SK-N-SH (cell line): ENCODE measurements around the gene LAMB1. TPM values are rescaled to one million over a fixed set of nuclear protein-coding genes. Genes with fewer than 3 reads are reported as not detected.

Source experiments
- CTCF ChIA-PET: fragments of 300-600, 350-600 bp; formaldehyde crosslinking; extraction: SDS; loops from one replicate; lab custom pipeline; 2021; lab: Yijun Ruan, JAX
- POLR2A ChIA-PET: fragments of 350-600 bp; sonication (Branson Sonifier 250); formaldehyde crosslinking; extraction: SDS; loops from one replicate; lab custom pipeline; 2020; ENCODE audit warnings: antibody characterized with exemption, inconsistent platforms; lab: Yijun Ruan, JAX
- DNase-seq: peaks from one replicate; pipeline ENCODE4 v3.0.0; 2012
- H2AFZ ChIP-seq: fragments of 200-600 bp; sonication (generic); 2 replicates; pipeline ENCODE4 v1.8.1; 2016; ENCODE audit warnings: antibody characterized with exemption, mild to moderate bottlenecking, low read depth
- H3F3A ChIP-seq: fragments of 200-600 bp; sonication (generic); replicated peaks from 2 replicates; pipeline ENCODE3; 2016; ENCODE audit warnings: antibody characterized with exemption, mild to moderate bottlenecking; ENCODE audit not compliant: insufficient read depth
- H3K27ac ChIP-seq, 2 experiments: fragments of 200-500 bp in 1 of 2; fragments of 200-600 bp in 1 of 2; sonication (Bioruptor generic) in 1 of 2; sonication (generic), shearing (Covaris generic) in 1 of 2; 2 replicates each; pipeline versions ENCODE4 v1.5.1 to v1.6.1; 2014 to 2016; ENCODE audit warnings: low read depth in 2 of 2, inconsistent platforms in 1 of 2, low read length in 1 of 2, mild to moderate bottlenecking in 1 of 2, mixed read lengths in 1 of 2
- H3K27me3 ChIP-seq: fragments of 200-600 bp; sonication (generic), shearing (Covaris generic); 2 replicates; pipeline ENCODE4 v1.6.1; 2016; ENCODE audit warnings: mixed run types; ENCODE audit not compliant: insufficient read depth
- H3K36me3 ChIP-seq, 2 experiments: fragments of 200-500 bp in 1 of 2; fragments of 200-600 bp in 1 of 2; sonication (Bioruptor generic) in 1 of 2; sonication (generic) in 1 of 2; replicated peaks in 1 of 2; 2 replicates each; pipeline versions ENCODE3 to v1.5.1; 2014 to 2016; ENCODE audit warnings: low read length in 1 of 2, mild to moderate bottlenecking in 1 of 2; ENCODE audit not compliant: insufficient read depth in 2 of 2, control insufficient read depth in 1 of 2
- H3K4me1 ChIP-seq, 2 experiments: fragments of 200-500 bp in 1 of 2; fragments of 200-600 bp in 1 of 2; sonication (Bioruptor generic) in 1 of 2; sonication (generic), shearing (Covaris generic) in 1 of 2; 2 replicates each; pipeline versions ENCODE4 v1.5.1 to v1.6.1; 2014 to 2016; ENCODE audit warnings: low read depth in 1 of 2, low read length in 1 of 2, mixed run types in 1 of 2; ENCODE audit not compliant: insufficient read depth in 2 of 2, control insufficient read depth in 1 of 2
- H3K4me2 ChIP-seq: fragments of 200-600 bp; sonication (generic), shearing (Covaris generic); 2 replicates; pipeline ENCODE4 v1.6.1; 2017; ENCODE audit warnings: mixed run types
- H3K4me3 ChIP-seq, 2 experiments: fragments of 200-500 bp in 1 of 2; fragments of 200-600 bp in 1 of 2; sonication (Bioruptor generic) in 1 of 2; sonication (generic), shearing (Covaris generic) in 1 of 2; 2 replicates each; pipeline versions ENCODE4 v1.5.1 to v1.8.1; 2014 to 2016; ENCODE audit warnings: low read depth in 2 of 2, inconsistent platforms in 1 of 2, low read length in 1 of 2, mild to moderate bottlenecking in 1 of 2, mixed read lengths in 1 of 2, moderate library complexity in 1 of 2
- H3K79me2 ChIP-seq: fragments of 200-600 bp; sonication (generic); 2 replicates; pipeline ENCODE4 v1.8.1; 2017; ENCODE audit warnings: mild to moderate bottlenecking; ENCODE audit not compliant: insufficient read depth
- H3K9ac ChIP-seq: fragments of 200-600 bp; sonication (generic); 2 replicates; pipeline ENCODE4 v1.6.1; 2017; ENCODE audit warnings: mixed run types
- H3K9me2 ChIP-seq: fragments of 200-600 bp; sonication (generic); 2 replicates; pipeline ENCODE4 v1.6.1; 2017; ENCODE audit warnings: mixed run types
- H3K9me3 ChIP-seq: fragments of 200-600 bp; sonication (generic); 2 replicates; pipeline ENCODE4 v1.6.1; 2017; ENCODE audit warnings: mixed run types, mild to moderate bottlenecking, moderate library complexity
- H4K20me1 ChIP-seq: fragments of 200-600 bp; sonication (generic); 2 replicates; pipeline ENCODE4 v1.6.1; 2017; ENCODE audit warnings: mild to moderate bottlenecking, mixed run types; ENCODE audit not compliant: insufficient read depth
- ELF1 ChIP-seq: IDR thresholded peaks from 2 replicates; pipeline ENCODE4 v1.4.0; 2012
- EP300 ChIP-seq, 2 experiments: IDR thresholded peaks; 2 replicates each; pipeline versions ENCODE4 v1.4.0 to v1.6.1; 2012; ENCODE audit warnings: borderline replicate concordance in 1 of 2, low read depth in 1 of 2, low read length in 1 of 2
- FOSL2 ChIP-seq: IDR thresholded peaks from 2 replicates; pipeline ENCODE4 v1.4.0; 2012; ENCODE audit warnings: low read depth, mild to moderate bottlenecking, moderate library complexity, borderline replicate concordance
- FOXM1 ChIP-seq: IDR thresholded peaks from 2 replicates; pipeline ENCODE4 v1.4.0; 2012; ENCODE audit warnings: low read depth, mild to moderate bottlenecking
- GABPA ChIP-seq: IDR thresholded peaks from 2 replicates; pipeline ENCODE4 v1.4.0; 2012; ENCODE audit warnings: low read depth, mild to moderate bottlenecking
- JUND ChIP-seq: IDR thresholded peaks from 2 replicates; pipeline ENCODE4 v1.4.0; 2012
- MEF2A ChIP-seq: IDR thresholded peaks from 2 replicates; pipeline ENCODE4 v1.4.0; 2012; ENCODE audit warnings: low read depth, borderline replicate concordance
- REST ChIP-seq: IDR thresholded peaks from 2 replicates; pipeline ENCODE4 v1.6.1; 2012; ENCODE audit warnings: mild to moderate bottlenecking, low read depth, low read length, moderate library complexity
- RXRA ChIP-seq: IDR thresholded peaks from 2 replicates; pipeline ENCODE4 v1.4.0; 2012; ENCODE audit warnings: low read depth, mild to moderate bottlenecking, borderline replicate concordance
- TAF1 ChIP-seq: IDR thresholded peaks from 2 replicates; pipeline ENCODE4 v1.6.1; 2012; ENCODE audit warnings: low read depth, mild to moderate bottlenecking, low read length, moderate library complexity, borderline replicate concordance
- TEAD4 ChIP-seq: IDR thresholded peaks from 2 replicates; pipeline ENCODE4 v1.4.0; 2012; ENCODE audit warnings: mild to moderate bottlenecking, borderline replicate concordance; ENCODE audit not compliant: insufficient read depth
- USF1 ChIP-seq: IDR thresholded peaks from 2 replicates; pipeline ENCODE4 v1.4.0; 2012; ENCODE audit warnings: low read depth, borderline replicate concordance
- WGBS: methylation state at CpG from one replicate; pipeline ENCODE4 v1.1.6; 2017; ENCODE audit warnings: low lambda C conversion rate; 5-methylcytosine and 5-hydroxymethylcytosine counted together
- polyA plus RNA-seq, 3 experiments: library from polyadenylated mRNA; depleted of rRNA; stranded (reverse); fragments of >200 nt; gene quantifications; 2 replicates each; pipeline ENCODE4 v1.2.3, GENCODE V29; 2012

The LAMB1 gene
- polyA plus RNA-seq, 1 of the 3 experiments (the other 2 are of a cell fraction): 435 TPM

- 61% methylated on average over 1 of the region's 1 CpG for WGBS
- POLR2A ChIA-PET: interaction anchor here (1.3 kb wide), 1 partner anchor 8 kb away, joined by 16 read pairs; the partner anchor contains the start of gene LAMB1
These were observed 7.4 kb upstream of the LAMB1 start for GRCh38 chr7:108010377-108010776.

More at GRCh38 chr7:108010377-108010776, 7.4 kb upstream of the LAMB1 start:
- Histone ChIP-seq H4K20me1 (no peaks in the 10 kb centered on the region), H3K4me3 (no peak overlapping the region), H2AFZ (no peak overlapping the region), H3K27ac (peak overlapping the region in 1 of 2 experiments; percentile 95; a peak in 2 of 4 replicates), H3K4me1 (peaks cover 28 to 39% of the 10 kb centered on the region in 2 experiments), H3K4me2 (no peak overlapping the region), H3K9me3 (no peaks in the 10 kb centered on the region), H3K27me3 (no peaks in the 10 kb centered on the region), H3K36me3 (no peaks in the 10 kb centered on the region), H3F3A (peaks cover 31% of the 10 kb centered on the region), H3K79me2 (no peaks in the 10 kb centered on the region), H3K9me2 (no peaks in the 10 kb centered on the region), H3K9ac (no peak overlapping the region)
- no peak for DNase-seq
- TF ChIP-seq MEF2A (no peak), TAF1 (no peak), EP300 (IDR thresholded peaks at IDR 0.05; ENCODE audit: borderline replicate concordance in 1 of 2, low read depth in 1 of 2, low read length in 1 of 2) (no peak), FOXM1 (no peak), FOSL2 (no peak), JUND (no peak), RXRA (no peak), USF1 (no peak), REST (no peak), ELF1 (no peak), TEAD4 (no peak), GABPA (no peak)
- CTCF ChIA-PET: interaction anchor here (0.8 to 2.1 kb wide), 4 partner anchors 9 to 135 kb away, joined by 3 to 7 read pairs (median 4); no protein-coding TSS in a partner anchor
